PC-3 (cell line): ENCODE results near the gene MTCL3. TPM values are rescaled to one million over a fixed set of nuclear protein-coding genes. Genes with fewer than 3 reads are reported as not detected.

Source experiments
- ATAC-seq: fragments of 200-7000 bp; cut with Tn5 transposase; 2 replicates; pipeline ENCODE4 v1.9.1; 2020; ENCODE audit warnings: mild to moderate bottlenecking, moderate library complexity
- BruUV-seq: library from RNA; stranded (reverse); fragments of 400-500 nt; replicated peaks from 2 replicates; lab custom pipeline; 2021; lab: Mats Ljungman, UMichigan
- CTCF ChIA-PET: fragments of 300-600 bp; sonication (Branson Sonifier 250); formaldehyde crosslinking; loops from one replicate; lab custom pipeline; 2022; ENCODE audit warnings: antibody characterized with exemption; lab: Charles Lee
- POLR2A ChIA-PET: fragments of 300-600 bp; sonication (Branson Sonifier 250); formaldehyde crosslinking; loops from one replicate; lab custom pipeline; 2022; ENCODE audit warnings: antibody characterized with exemption; ENCODE audit not compliant: unreplicated experiment; lab: Charles Lee
- DNase-seq: peaks from one replicate; pipeline ENCODE4 v3.0.0-alpha.2; 2015
- H2AFZ ChIP-seq: fragments of 300-600 bp; sonication (generic); 2 replicates; pipeline ENCODE4 v1.6.0; 2016; ENCODE audit warnings: antibody characterized with exemption, low read length
- H3F3A ChIP-seq: fragments of 300-600 bp; sonication (generic); one replicate; pipeline ENCODE4 v1.6.0; 2017; ENCODE audit warnings: antibody characterized with exemption, low read length, control low read depth, mild to moderate bottlenecking; ENCODE audit not compliant: unreplicated experiment
- H3K27ac ChIP-seq: fragments of 300-600 bp; sonication (generic); 2 replicates; pipeline ENCODE4 v1.5.1; 2016; ENCODE audit warnings: mild to moderate bottlenecking, low read length
- H3K27me3 ChIP-seq: fragments of 300-600 bp; sonication (generic); 2 replicates; pipeline ENCODE4 v1.6.1; 2016; ENCODE audit warnings: low read length, mixed read lengths
- H3K36me3 ChIP-seq: fragments of 300-600 bp; sonication (generic); 2 replicates; pipeline ENCODE4 v1.6.1; 2016; ENCODE audit warnings: low read depth, mixed run types, low read length, mixed read lengths
- H3K4me1 ChIP-seq: fragments of 300-600 bp; sonication (generic); 2 replicates; pipeline ENCODE4 v1.5.1; 2016; ENCODE audit warnings: low read length; ENCODE audit not compliant: insufficient read depth
- H3K4me2 ChIP-seq: fragments of 300-600 bp; sonication (generic); 2 replicates; pipeline ENCODE4 v1.6.0; 2016; ENCODE audit warnings: low read length
- H3K4me3 ChIP-seq: fragments of 300-600 bp; sonication (generic); 2 replicates; pipeline ENCODE4 v1.5.1; 2016; ENCODE audit warnings: mild to moderate bottlenecking, low read length, mixed read lengths
- H3K79me2 ChIP-seq: fragments of 300-600 bp; sonication (generic); 2 replicates; pipeline ENCODE4 v1.6.1; 2017; ENCODE audit warnings: low read length, mixed read lengths
- H3K9ac ChIP-seq: fragments of 300-600 bp; sonication (generic); 2 replicates; pipeline ENCODE4 v1.6.0; 2016; ENCODE audit warnings: mild to moderate bottlenecking, low read length
- H3K9me2 ChIP-seq: fragments of 300-600 bp; sonication (generic); replicated peaks from 2 replicates; pipeline ENCODE4 v1.6.1; 2016; ENCODE audit warnings: mixed run types, low read length, mixed read lengths
- H3K9me3 ChIP-seq: fragments of 300-600 bp; sonication (generic); 2 replicates; pipeline ENCODE4 v1.6.1; 2016; ENCODE audit warnings: low read length, mixed read lengths
- H4K20me1 ChIP-seq: fragments of 300-600 bp; sonication (generic); 2 replicates; pipeline ENCODE4 v1.6.1; 2016; ENCODE audit warnings: low read length, mixed read lengths
- EZH2 ChIP-seq: fragments of 300-600 bp; sonication (generic); IDR thresholded peaks from one replicate; pipeline ENCODE4 v1.6.1; 2017; ENCODE audit warnings: antibody characterized with exemption, mild to moderate bottlenecking, low read length; ENCODE audit not compliant: unreplicated experiment
- EZH2phosphoT487 ChIP-seq: fragments of 300-600 bp; sonication (generic); IDR thresholded peaks from 2 replicates; pipeline ENCODE4 v1.6.1; 2018; ENCODE audit warnings: mild to moderate bottlenecking, antibody characterized with exemption, low read length, borderline replicate concordance
- intact Hi-C: fragments of 100-400 bp; cut with micrococcal nuclease; formaldehyde crosslinking; loops from 2 replicates; pipeline ENCODE4 v1.9.0; 2023
- total RNA-seq: library from RNA; depleted of rRNA; stranded (reverse); fragments of >200 nt; gene quantifications from 2 replicates; pipeline ENCODE4 v1.2.3, GENCODE V29; 2014; rRNA removed
- TF ChIP-seq, protein P1 (sequence below): fragments of 300-600 bp; sonication (generic); conservative IDR thresholded peaks from 2 replicates; pipeline ENCODE4 v1.5.1; 2017; ENCODE audit warnings: antibody characterized with exemption, low read depth, mild to moderate bottlenecking, low read length

Gene MTCL3

GRCh38 chr6:127423921-127424320 is 95.2 kb downstream of the MTCL3 start:
- no TSS peak for BruUV-seq

More at GRCh38 chr6:127423921-127424320, 95.2 kb downstream of the MTCL3 start:
- H3K4me1 ChIP-seq = peaks cover 9% of the 10 kb centered on the region
- H3F3A ChIP-seq = no peaks in the 10 kb centered on the region
- intact Hi-C loops = loop anchor here (10.0 kb wide), 1 partner anchor 219 kb away; no protein-coding TSS in a partner anchor
- no peaks in the 10 kb centered on the region for H3K27me3 ChIP-seq
- H3K4me3 ChIP-seq = no peak overlapping the region
- ATAC-seq (no peak), DNase-seq (no peak)
- no peaks in the 10 kb centered on the region for H3K9me2 ChIP-seq
- CTCF ChIA-PET = no interaction called here
- H3K79me2 ChIP-seq = no peaks in the 10 kb centered on the region
- H3K4me2 ChIP-seq = no peak overlapping the region
- H3K9ac ChIP-seq = no peak overlapping the region
- H2AFZ ChIP-seq = no peak overlapping the region
- POLR2A ChIA-PET = no interaction called here
- H3K9me3 ChIP-seq = no peaks in the 10 kb centered on the region
- H3K36me3 ChIP-seq = no peaks in the 10 kb centered on the region
- no peaks in the 10 kb centered on the region for H4K20me1 ChIP-seq
- no peak overlapping the region for H3K27ac ChIP-seq
- TF ChIP-seq EZH2 (no peak), EZH2phosphoT487 (no peak)
- TF ChIP-seq, protein P1, sequence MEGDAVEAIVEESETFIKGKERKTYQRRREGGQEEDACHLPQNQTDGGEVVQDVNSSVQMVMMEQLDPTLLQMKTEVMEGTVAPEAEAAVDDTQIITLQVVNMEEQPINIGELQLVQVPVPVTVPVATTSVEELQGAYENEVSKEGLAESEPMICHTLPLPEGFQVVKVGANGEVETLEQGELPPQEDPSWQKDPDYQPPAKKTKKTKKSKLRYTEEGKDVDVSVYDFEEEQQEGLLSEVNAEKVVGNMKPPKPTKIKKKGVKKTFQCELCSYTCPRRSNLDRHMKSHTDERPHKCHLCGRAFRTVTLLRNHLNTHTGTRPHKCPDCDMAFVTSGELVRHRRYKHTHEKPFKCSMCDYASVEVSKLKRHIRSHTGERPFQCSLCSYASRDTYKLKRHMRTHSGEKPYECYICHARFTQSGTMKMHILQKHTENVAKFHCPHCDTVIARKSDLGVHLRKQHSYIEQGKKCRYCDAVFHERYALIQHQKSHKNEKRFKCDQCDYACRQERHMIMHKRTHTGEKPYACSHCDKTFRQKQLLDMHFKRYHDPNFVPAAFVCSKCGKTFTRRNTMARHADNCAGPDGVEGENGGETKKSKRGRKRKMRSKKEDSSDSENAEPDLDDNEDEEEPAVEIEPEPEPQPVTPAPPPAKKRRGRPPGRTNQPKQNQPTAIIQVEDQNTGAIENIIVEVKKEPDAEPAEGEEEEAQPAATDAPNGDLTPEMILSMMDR = no peak

Other genes with a start within 250 kb of the MTCL3 start
- gene ECHDC1, start 175.7 kb downstream of the MTCL3 start, total RNA-seq = 24.2 and 34.5 TPM in 2 replicates
- 0.04 TPM in 1 of 2 replicates, not detected in the other for gene KIAA0408, start 59.9 kb downstream of the MTCL3 start, total RNA-seq
- gene C6orf58, start 57.8 kb upstream of the MTCL3 start, total RNA-seq = not detected in 2 replicates